HCT116 (cell line): Measurements from ENCODE around the gene GRB10. TPM values are rescaled to one million over a fixed set of nuclear protein-coding genes. Genes with fewer than 3 reads are reported as not detected.

ENCODE experiments used
- ATAC-seq: fragments of 200-7000 bp; cut with Tn5 transposase; 2 replicates; pipeline ENCODE4 v1.9.1; 2020; ENCODE audit warnings: mild to moderate bottlenecking, moderate library complexity
- BruUV-seq: library from RNA; stranded (reverse); fragments of 400-500 nt; replicated peaks from 2 replicates; lab custom pipeline; 2021; lab: Mats Ljungman, UMichigan
- CTCF ChIA-PET: fragments of 300-600 bp; sonication (Branson Sonifier 250); formaldehyde crosslinking; loops from one replicate; lab custom pipeline; 2021; ENCODE audit warnings: antibody characterized with exemption; lab: Charles Lee
- POLR2A ChIA-PET: fragments of 300-600, 350-600 bp; sonication (Branson Sonifier 250); formaldehyde crosslinking; loops from one replicate; lab custom pipeline; 2021; ENCODE audit warnings: antibody characterized with exemption; lab: Charles Lee
- RAD21 ChIA-PET, 2 experiments: fragments of 300-600 bp; sonication (Branson Sonifier 250); formaldehyde crosslinking; loops; one replicate each; lab custom pipeline; 2023; ENCODE audit warnings: low total read pairs in 2 of 2; ENCODE audit not compliant: uncharacterized antibody in 2 of 2, unreplicated experiment in 2 of 2, low non-redundant PET in 1 of 2; lab: Charles Lee
- DNase-seq: peaks from one replicate; pipeline ENCODE4 v3.0.0-alpha.2; 2010; ENCODE audit warnings: low read depth, low spot score
- H2AFZ ChIP-seq: fragments of 200-600 bp; shearing (Covaris generic), sonication (generic); 2 replicates; pipeline ENCODE4 v1.6.1; 2017; ENCODE audit warnings: low read depth, mixed run types, mixed read lengths, antibody characterized with exemption, low read length; ENCODE audit not compliant: poor library complexity, severe bottlenecking
- H3K27ac ChIP-seq: 2 replicates; pipeline ENCODE4 v1.5.1; 2012; ENCODE audit warnings: low read depth, low read length
- H3K27me3 ChIP-seq: fragments of 200-600 bp; sonication (generic); 2 replicates; pipeline ENCODE4 v1.6.1; 2016; ENCODE audit warnings: mixed run types, low read length, mixed read lengths; ENCODE audit not compliant: insufficient read depth
- H3K36me3 ChIP-seq, 2 experiments: fragments of 200-500 bp in 1 of 2; fragments of 200-600 bp in 1 of 2; sonication (Bioruptor generic) in 1 of 2; sonication (generic) in 1 of 2; 2 replicates each; pipeline versions ENCODE4 v1.5.1 to v1.6.1; 2014 to 2016; ENCODE audit warnings: low read length in 2 of 2, inconsistent platforms in 1 of 2, mixed read lengths in 1 of 2, mixed run types in 1 of 2; ENCODE audit not compliant: insufficient read depth in 2 of 2, control insufficient read depth in 1 of 2
- H3K4me1 ChIP-seq, 2 experiments: fragments of 200-600 bp in 1 of 2; sonication (generic) in 1 of 2; 2 replicates each; pipeline versions ENCODE4 v1.5.1 to v1.6.1; 2012 to 2017; ENCODE audit warnings: low read length in 2 of 2, inconsistent platforms in 1 of 2, mild to moderate bottlenecking in 1 of 2, mixed read lengths in 1 of 2, mixed run types in 1 of 2, moderate library complexity in 1 of 2; ENCODE audit not compliant: insufficient read depth in 2 of 2, control insufficient read depth in 1 of 2
- H3K4me2 ChIP-seq: fragments of 200-600 bp; sonication (generic); 2 replicates; pipeline ENCODE4 v1.6.1; 2017; ENCODE audit warnings: mixed run types, low read length, mixed read lengths
- H3K4me3 ChIP-seq, 2 experiments: fragments of 200-600 bp in 1 of 2; sonication (generic) in 1 of 2; replicated peaks in 1 of 2; 2 replicates each; pipeline ENCODE4 v1.5.1; 2011 to 2016; ENCODE audit warnings: low read length in 2 of 2, control low read depth in 1 of 2, low read depth in 1 of 2, mild to moderate bottlenecking in 1 of 2, mixed read lengths in 1 of 2, mixed run types in 1 of 2
- H3K79me2 ChIP-seq: fragments of 200-600 bp; sonication (generic); 2 replicates; pipeline ENCODE4 v1.6.1; 2017; ENCODE audit warnings: mild to moderate bottlenecking, mixed run types, low read length, moderate library complexity, mixed read lengths; ENCODE audit not compliant: insufficient read depth
- H3K9ac ChIP-seq: fragments of 200-600 bp; sonication (generic); 2 replicates; pipeline ENCODE4 v1.6.1; 2016; ENCODE audit warnings: low read length, mixed read lengths
- H3K9me2 ChIP-seq: fragments of 200-600 bp; sonication (generic), shearing (Covaris generic); 2 replicates; pipeline ENCODE4 v1.6.1; 2017; ENCODE audit warnings: mixed run types, mild to moderate bottlenecking, moderate library complexity; ENCODE audit not compliant: insufficient read depth
- H3K9me3 ChIP-seq, 2 experiments: fragments of 200-500 bp in 1 of 2; fragments of 200-600 bp in 1 of 2; sonication (Bioruptor generic) in 1 of 2; sonication (generic) in 1 of 2; 2 replicates each; pipeline ENCODE4 v1.6.1; 2014 to 2017; ENCODE audit warnings: low read length in 2 of 2, mixed read lengths in 2 of 2, inconsistent platforms in 1 of 2, low read depth in 1 of 2, mild to moderate bottlenecking in 1 of 2, mixed run types in 1 of 2, moderate library complexity in 1 of 2; ENCODE audit not compliant: control insufficient read depth in 1 of 2, insufficient read depth in 1 of 2
- H4K20me1 ChIP-seq: fragments of 200-600 bp; sonication (generic), shearing (Covaris generic); 2 replicates; pipeline ENCODE4 v1.6.1; 2017; ENCODE audit warnings: mixed run types, mild to moderate bottlenecking, moderate library complexity; ENCODE audit not compliant: insufficient read depth
- CBX3 ChIP-seq: IDR thresholded peaks from 2 replicates; pipeline ENCODE4 v1.6.1; 2012; ENCODE audit warnings: low read depth
- EGR1 ChIP-seq: IDR thresholded peaks from 2 replicates; pipeline ENCODE4 v1.6.1; 2012; ENCODE audit warnings: low read depth
- ELF1 ChIP-seq: IDR thresholded peaks from 2 replicates; pipeline ENCODE4 v1.6.1; 2012; ENCODE audit warnings: low read depth, borderline replicate concordance
- EZH2 ChIP-seq: fragments of 200-600 bp; sonication (generic); IDR thresholded peaks from 2 replicates; pipeline ENCODE4 v1.6.1; 2017; ENCODE audit warnings: antibody characterized with exemption, mixed run types
- FOSL1 ChIP-seq: IDR thresholded peaks from 2 replicates; pipeline ENCODE4 v1.6.1; 2012; ENCODE audit warnings: low read depth
- JUND ChIP-seq: IDR thresholded peaks from 2 replicates; pipeline ENCODE4 v1.6.1; 2012
- RAD21 ChIP-seq: IDR thresholded peaks from 2 replicates; pipeline ENCODE4 v1.6.1; 2012; ENCODE audit warnings: low read depth, mild to moderate bottlenecking
- SIN3A ChIP-seq: IDR thresholded peaks from 2 replicates; pipeline ENCODE4 v1.6.1; 2012; ENCODE audit warnings: low read depth
- SP1 ChIP-seq: IDR thresholded peaks from 2 replicates; pipeline ENCODE4 v1.6.1; 2012; ENCODE audit warnings: low read depth
- SRF ChIP-seq: IDR thresholded peaks from 2 replicates; pipeline ENCODE4 v1.6.1; 2012; ENCODE audit warnings: low read depth
- ZFX ChIP-seq: fragments of 450-650 bp; IDR thresholded peaks from 2 replicates; pipeline ENCODE4 v1.6.1; 2017
- ZNF274 ChIP-seq: fragments of 200-500 bp; sonication (Bioruptor generic); IDR thresholded peaks from 2 replicates; pipeline ENCODE4 v1.6.1; 2014; ENCODE audit warnings: mild to moderate bottlenecking, low read depth, low read length, inconsistent platforms
- intact Hi-C: fragments of 100-400 bp; cut with micrococcal nuclease; formaldehyde crosslinking; loops from 2 replicates; pipeline ENCODE4 v1.10.0; 2022
- total RNA-seq: library from RNA; stranded (reverse); gene quantifications from one replicate; pipeline ENCODE4 v1.2.1, GENCODE V29; 2021; ENCODE audit not compliant: unreplicated experiment
- TF ChIP-seq, protein P1 (sequence below), 3 experiments: fragments of 200-600 bp in 1 of 3; sonication (generic) in 1 of 3; IDR thresholded peaks in 2 of 3; conservative IDR thresholded peaks in 1 of 3; 2 replicates each; pipeline ENCODE4 v1.5.1; 2012 to 2017; ENCODE audit warnings: low read depth in 2 of 3, low read length in 2 of 3, antibody characterized with exemption in 1 of 3, borderline replicate concordance in 1 of 3, control low read depth in 1 of 3, mild to moderate bottlenecking in 1 of 3, mixed read lengths in 1 of 3, mixed run types in 1 of 3, moderate library complexity in 1 of 3; ENCODE audit not compliant: insufficient read depth in 1 of 3
- TF ChIP-seq, protein P2 (sequence below): IDR thresholded peaks from 2 replicates; pipeline ENCODE4 v1.6.1; 2012
- TF ChIP-seq, protein P3 (sequence below): IDR thresholded peaks from 2 replicates; pipeline ENCODE4 v1.6.1; 2012; ENCODE audit warnings: low read depth

GRB10 gene
- total RNA-seq, 1 experiment from 2014 or later, result 37.3 TPM

DNA sequence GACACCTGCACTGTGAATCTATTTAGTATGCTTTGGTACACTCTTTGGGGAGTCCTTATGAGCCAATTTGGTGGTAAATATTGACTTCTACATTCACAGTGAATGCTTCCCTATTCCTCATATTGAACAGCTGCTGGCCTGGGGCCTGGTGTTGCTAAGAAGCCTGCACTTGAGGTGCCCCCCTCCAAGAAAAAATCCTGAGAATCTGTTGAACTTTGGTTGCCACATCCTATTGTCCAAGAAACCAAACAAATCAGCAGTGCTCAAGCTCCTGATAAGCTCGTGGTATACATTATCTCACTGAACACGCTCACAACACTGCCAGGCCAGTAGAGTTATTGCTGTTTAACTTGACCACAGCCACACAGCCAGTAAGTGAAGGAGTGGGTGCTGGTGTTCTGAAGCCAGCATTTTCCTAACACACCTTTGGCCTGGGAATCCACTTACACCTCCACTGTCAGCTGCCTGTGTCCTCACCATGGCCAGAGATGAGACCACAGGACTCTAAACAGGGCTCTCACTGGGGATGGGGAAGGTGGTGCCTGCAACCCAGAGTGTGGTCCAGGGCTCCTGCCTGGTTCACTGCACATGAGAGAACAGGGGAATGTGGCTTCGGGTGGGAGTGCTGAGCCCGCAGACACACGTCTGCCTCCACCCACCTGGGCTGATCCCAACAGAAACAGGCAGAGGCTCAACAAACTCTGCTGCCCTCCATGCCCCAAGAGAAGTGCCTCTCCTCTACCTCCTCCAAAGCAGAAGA, 224.2 kb downstream of the GRB10 start:
- RAD21 ChIA-PET, result no interaction called here
- H3K79me2 ChIP-seq, result no peaks in the 10 kb centered on the region
- POLR2A ChIA-PET, result no interaction called here
- H3K4me1 ChIP-seq, result no peaks in the 10 kb centered on the region
- H3K27me3 ChIP-seq, result peaks cover 29% of the 10 kb centered on the region; the same call in 1 of the 2 replicates
- no peak overlapping the region for H3K9ac ChIP-seq
- H3K4me2 ChIP-seq, result no peak overlapping the region
- no peak for DNase-seq
- H4K20me1 ChIP-seq, result no peaks in the 10 kb centered on the region
- CTCF ChIA-PET, result no interaction called here
- no peak overlapping the region for H3K4me3 ChIP-seq
- no peak overlapping the region for H3K27ac ChIP-seq
- H3K9me3 ChIP-seq, result no peaks in the 10 kb centered on the region
- ATAC-seq, result no peak
- BruUV-seq, result no TSS peak
- no peak overlapping the region for H2AFZ ChIP-seq
- no peaks in the 10 kb centered on the region for H3K36me3 ChIP-seq
- intact Hi-C loops, result no loop called here
- TF ChIP-seq EGR1 (no peak), SRF (no peak)
- TF ChIP-seq, protein P1, sequence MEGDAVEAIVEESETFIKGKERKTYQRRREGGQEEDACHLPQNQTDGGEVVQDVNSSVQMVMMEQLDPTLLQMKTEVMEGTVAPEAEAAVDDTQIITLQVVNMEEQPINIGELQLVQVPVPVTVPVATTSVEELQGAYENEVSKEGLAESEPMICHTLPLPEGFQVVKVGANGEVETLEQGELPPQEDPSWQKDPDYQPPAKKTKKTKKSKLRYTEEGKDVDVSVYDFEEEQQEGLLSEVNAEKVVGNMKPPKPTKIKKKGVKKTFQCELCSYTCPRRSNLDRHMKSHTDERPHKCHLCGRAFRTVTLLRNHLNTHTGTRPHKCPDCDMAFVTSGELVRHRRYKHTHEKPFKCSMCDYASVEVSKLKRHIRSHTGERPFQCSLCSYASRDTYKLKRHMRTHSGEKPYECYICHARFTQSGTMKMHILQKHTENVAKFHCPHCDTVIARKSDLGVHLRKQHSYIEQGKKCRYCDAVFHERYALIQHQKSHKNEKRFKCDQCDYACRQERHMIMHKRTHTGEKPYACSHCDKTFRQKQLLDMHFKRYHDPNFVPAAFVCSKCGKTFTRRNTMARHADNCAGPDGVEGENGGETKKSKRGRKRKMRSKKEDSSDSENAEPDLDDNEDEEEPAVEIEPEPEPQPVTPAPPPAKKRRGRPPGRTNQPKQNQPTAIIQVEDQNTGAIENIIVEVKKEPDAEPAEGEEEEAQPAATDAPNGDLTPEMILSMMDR (IDR thresholded peaks at IDR 0.05 in 2 of 3, conservative IDR thresholded peaks at IDR 0.05 in 1 of 3; ENCODE audit: borderline replicate concordance in 1 of 3, insufficient read depth in 1 of 3, low read depth in 2 of 3, low read length in 2 of 3), result no peak
- no peaks in the 10 kb centered on the region for H3K9me2 ChIP-seq

DNA sequence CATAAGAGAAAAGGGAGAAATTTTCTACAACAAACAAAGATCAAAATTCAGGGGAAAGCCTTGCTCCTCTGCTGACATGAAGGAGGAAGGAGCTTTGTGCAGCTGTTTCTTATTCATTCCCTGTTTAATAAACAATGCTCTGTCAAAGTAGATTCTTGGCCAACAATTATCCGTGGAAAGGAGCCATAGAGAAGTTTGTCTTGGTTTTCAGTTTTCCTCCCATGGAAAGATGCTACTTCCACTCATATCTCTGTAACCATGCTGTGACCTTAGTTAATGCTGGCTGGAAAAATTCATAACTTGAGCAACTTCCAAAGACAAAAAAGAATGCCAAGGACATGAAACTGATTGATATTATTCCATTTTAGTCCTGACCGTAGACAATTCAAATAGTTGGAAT, 225.6 kb downstream of the GRB10 start:
- no TSS peak for BruUV-seq
- H3K4me3 ChIP-seq, result no peak overlapping the region
- H3K9me2 ChIP-seq, result no peaks in the 10 kb centered on the region
- no peaks in the 10 kb centered on the region for H3K4me1 ChIP-seq
- H2AFZ ChIP-seq, result no peak overlapping the region
- H3K9me3 ChIP-seq, result no peaks in the 10 kb centered on the region
- H4K20me1 ChIP-seq, result no peaks in the 10 kb centered on the region
- ChIA-PET RAD21 (no interaction called here), POLR2A (no interaction called here), CTCF (no interaction called here)
- no peaks in the 10 kb centered on the region for H3K36me3 ChIP-seq
- H3K9ac ChIP-seq, result no peak overlapping the region
- ATAC-seq, result no peak
- peaks cover 29% of the 10 kb centered on the region; the same call in 1 of the 2 replicates for H3K27me3 ChIP-seq
- DNase-seq, result no peak
- intact Hi-C loops, result no loop called here
- no peaks in the 10 kb centered on the region for H3K79me2 ChIP-seq
- no peak overlapping the region for H3K4me2 ChIP-seq
- no peak overlapping the region for H3K27ac ChIP-seq
- TF ChIP-seq, protein P2, sequence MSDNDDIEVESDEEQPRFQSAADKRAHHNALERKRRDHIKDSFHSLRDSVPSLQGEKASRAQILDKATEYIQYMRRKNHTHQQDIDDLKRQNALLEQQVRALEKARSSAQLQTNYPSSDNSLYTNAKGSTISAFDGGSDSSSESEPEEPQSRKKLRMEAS, result no peak
- TF ChIP-seq, protein P3, sequence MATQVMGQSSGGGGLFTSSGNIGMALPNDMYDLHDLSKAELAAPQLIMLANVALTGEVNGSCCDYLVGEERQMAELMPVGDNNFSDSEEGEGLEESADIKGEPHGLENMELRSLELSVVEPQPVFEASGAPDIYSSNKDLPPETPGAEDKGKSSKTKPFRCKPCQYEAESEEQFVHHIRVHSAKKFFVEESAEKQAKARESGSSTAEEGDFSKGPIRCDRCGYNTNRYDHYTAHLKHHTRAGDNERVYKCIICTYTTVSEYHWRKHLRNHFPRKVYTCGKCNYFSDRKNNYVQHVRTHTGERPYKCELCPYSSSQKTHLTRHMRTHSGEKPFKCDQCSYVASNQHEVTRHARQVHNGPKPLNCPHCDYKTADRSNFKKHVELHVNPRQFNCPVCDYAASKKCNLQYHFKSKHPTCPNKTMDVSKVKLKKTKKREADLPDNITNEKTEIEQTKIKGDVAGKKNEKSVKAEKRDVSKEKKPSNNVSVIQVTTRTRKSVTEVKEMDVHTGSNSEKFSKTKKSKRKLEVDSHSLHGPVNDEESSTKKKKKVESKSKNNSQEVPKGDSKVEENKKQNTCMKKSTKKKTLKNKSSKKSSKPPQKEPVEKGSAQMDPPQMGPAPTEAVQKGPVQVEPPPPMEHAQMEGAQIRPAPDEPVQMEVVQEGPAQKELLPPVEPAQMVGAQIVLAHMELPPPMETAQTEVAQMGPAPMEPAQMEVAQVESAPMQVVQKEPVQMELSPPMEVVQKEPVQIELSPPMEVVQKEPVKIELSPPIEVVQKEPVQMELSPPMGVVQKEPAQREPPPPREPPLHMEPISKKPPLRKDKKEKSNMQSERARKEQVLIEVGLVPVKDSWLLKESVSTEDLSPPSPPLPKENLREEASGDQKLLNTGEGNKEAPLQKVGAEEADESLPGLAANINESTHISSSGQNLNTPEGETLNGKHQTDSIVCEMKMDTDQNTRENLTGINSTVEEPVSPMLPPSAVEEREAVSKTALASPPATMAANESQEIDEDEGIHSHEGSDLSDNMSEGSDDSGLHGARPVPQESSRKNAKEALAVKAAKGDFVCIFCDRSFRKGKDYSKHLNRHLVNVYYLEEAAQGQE, result no peak
- no peak for TF ChIP-seq EZH2
- TF ChIP-seq CBX3, result no peak
- TF ChIP-seq ZNF274, result no peak
- no peak for TF ChIP-seq FOSL1
- no peak for TF ChIP-seq ZFX
- TF ChIP-seq ELF1, result no peak
- no peak for TF ChIP-seq SIN3A
- TF ChIP-seq JUND, result no peak
- TF ChIP-seq RAD21, result no peak
- TF ChIP-seq SP1, result no peak
